ENCODE results near the gene GCN1. TPM values are rescaled to one million over a fixed set of nuclear protein-coding genes. Genes with fewer than 3 reads are reported as not detected.

Gene GCN1
- total and polyA plus RNA-seq, 2 donors (not counting 3 experiments of a cell fraction or from before 2014, with no cell fraction given) = 30.1 to 101 TPM

- Histone ChIP-seq H3K79me2 (ENCODE audit: control insufficient read depth, insufficient read depth, low read length) (peaks cover 63% of the 10 kb centered on the region), H3K27ac (ENCODE audit: insufficient read depth, low read depth, low read length) (no peak overlapping the region), H4K20me1 (replicated peaks; ENCODE audit: control insufficient read depth, extremely low read depth, insufficient read depth, low read length) (no peaks in the 10 kb centered on the region), H3K9ac (replicated peaks; ENCODE audit: extremely low read depth, insufficient read depth, low read length) (no peak overlapping the region), H3K4me2 (ENCODE audit: insufficient read depth, low read length) (no peak overlapping the region), H3K4me3 (replicated peaks in 1 of 3; ENCODE audit: insufficient read depth in 1 of 3, low read depth in 1 of 3, low read length in 3 of 3) (no peak overlapping the region), H3K27me3 (ENCODE audit: control insufficient read depth in 2 of 2, insufficient read depth in 2 of 2, low read length in 2 of 2) (no peaks in the 10 kb centered on the region), H3K9me1 (replicated peaks; ENCODE audit: control insufficient read depth, extremely low read depth, insufficient read depth, low read length) (no peaks in the 10 kb centered on the region), H3K9me3 (replicated peaks; ENCODE audit: control insufficient read depth, insufficient read depth, low read length) (no peaks in the 10 kb centered on the region), H3K36me3 (ENCODE audit: control insufficient read depth in 2 of 2, extremely low read depth in 1 of 2, insufficient read depth in 2 of 2, low read length in 2 of 2) (peaks cover 5 to 48% of the 10 kb centered on the region in 2 experiments), H2AFZ (ENCODE audit: low read depth, low read length) (no peak overlapping the region), H3K4me1 (ENCODE audit: control insufficient read depth, extremely low read depth, insufficient read depth, low read length) (no peaks in the 10 kb centered on the region)
- ChIA-PET CTCF (interaction anchor here (1.0 to 1.4 kb wide), 2 partner anchors 8 to 9 kb away, joined by 3 to 6 read pairs; no protein-coding TSS in a partner anchor), POLR2A (interaction anchor here (1.2 kb wide), 1 partner anchor 10 kb away, joined by 3 read pairs; no protein-coding TSS in a partner anchor)
- no peak for TF ChIP-seq MAX (IDR thresholded peaks at IDR 0.05; ENCODE audit: insufficient read depth, insufficient read length)
- no peak for TF ChIP-seq POLR2A (IDR thresholded peaks at IDR 0.05; ENCODE audit: low read depth, low read length)
- TF ChIP-seq FOS (IDR thresholded peaks at IDR 0.05; ENCODE audit: borderline replicate concordance, insufficient read depth, low read length) = no peak
- no peak for TF ChIP-seq JUN (IDR thresholded peaks at IDR 0.05; ENCODE audit: borderline replicate concordance, insufficient read depth, insufficient read length, low read depth)
- TF ChIP-seq CTCF (IDR thresholded peaks at IDR 0.05; ENCODE audit: extremely low read depth in 1 of 2, insufficient read depth in 1 of 2, low read depth in 1 of 2, low read length in 2 of 2) = no peak
- no peak for TF ChIP-seq POLR2AphosphoS5 (IDR thresholded peaks at IDR 0.05; ENCODE audit: insufficient read depth, low read depth, low read length)
- TF ChIP-seq EZH2 (IDR thresholded peaks at IDR 0.05; ENCODE audit: borderline replicate concordance, low read depth, low read length, severe bottlenecking) = no peak
- no peak for TF ChIP-seq MYC (IDR thresholded peaks at IDR 0.05; ENCODE audit: low read depth, low read length)
- no peak for TF ChIP-seq GATA2 (IDR thresholded peaks at IDR 0.05; ENCODE audit: insufficient read depth, insufficient read length, low read depth, low read length)
- intact Hi-C loops (cut with micrococcal nuclease) (no loop called here), dilution Hi-C loops (cut with MboI; ENCODE audit: extremely low pct_ligation_motif_present, low sequenced_read_pairs) (no loop called here)
- BruUV-seq (replicated peaks) = no TSS peak
- FAIRE-seq (no peak), DNase-seq (ENCODE audit: low read depth, low spot score) (no peak)
These were observed 93.3 kb downstream of the GCN1 start for GRCh38 chr12:120101182-120101581.

All from endothelial cell of umbilical vein (primary cell).